Activated CD8-positive, alpha-beta memory T cell treated with anti-CD3 and anti-CD28 coated beads for 48 hours (primary cell): ENCODE results near the gene UNC45B.
"Not testable (repeated sequence)": the region's sequence is repeated elsewhere in the genome, so short reads cannot be mapped to it uniquely, and the experiment has no call there.

ENCODE experiments used
- DNase-seq, 3 experiments: peaks; one replicate each; pipeline ENCODE4 v3.0.0-alpha.2; 2020; ENCODE audit warnings: low read depth in 2 of 3, low spot score in 2 of 3

Gene UNC45B

GRCh38 chr17:35138218-35138617 is 9.4 kb upstream of the UNC45B start:
- no peak for DNase-seq

- peak; percentile 81 to 93 (median 81) for DNase-seq
Observed at GRCh38 chr17:35141681-35142466, 5.7 kb upstream of the UNC45B start, which contains the start of gene NLE1. NLE1 (minus strand) TSS chr17:35142303; CDS start chr17:35142275, 28 bp downstream.

DNA sequence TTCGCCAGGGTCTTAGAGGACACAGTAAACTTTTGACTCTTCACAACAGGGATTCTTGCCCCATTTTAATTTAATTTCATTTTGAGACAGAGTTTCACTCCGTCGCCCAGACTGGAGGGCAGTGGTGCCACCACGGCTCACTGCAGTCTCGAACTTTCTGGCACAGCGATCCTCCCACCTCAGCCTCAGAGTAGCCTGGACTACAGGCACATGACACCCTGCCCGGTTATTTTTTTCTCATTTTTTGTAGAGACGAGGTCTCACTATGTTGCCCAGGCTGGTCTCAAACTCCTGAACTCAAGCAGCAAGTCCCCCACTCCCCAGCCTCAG is 5.2 kb upstream of the UNC45B start:
- no peak for DNase-seq

GRCh38 chr17:35144840-35145239 is 2.8 kb upstream of the UNC45B start:
- no peak for DNase-seq

- DNase-seq, result no peak
Observed at GRCh38 chr17:35146214-35146833, 1.3 kb upstream of the UNC45B start.

GRCh38 chr17:35148144-35148543 is 527 bp downstream of the UNC45B start:
- no peak for DNase-seq

DNA sequence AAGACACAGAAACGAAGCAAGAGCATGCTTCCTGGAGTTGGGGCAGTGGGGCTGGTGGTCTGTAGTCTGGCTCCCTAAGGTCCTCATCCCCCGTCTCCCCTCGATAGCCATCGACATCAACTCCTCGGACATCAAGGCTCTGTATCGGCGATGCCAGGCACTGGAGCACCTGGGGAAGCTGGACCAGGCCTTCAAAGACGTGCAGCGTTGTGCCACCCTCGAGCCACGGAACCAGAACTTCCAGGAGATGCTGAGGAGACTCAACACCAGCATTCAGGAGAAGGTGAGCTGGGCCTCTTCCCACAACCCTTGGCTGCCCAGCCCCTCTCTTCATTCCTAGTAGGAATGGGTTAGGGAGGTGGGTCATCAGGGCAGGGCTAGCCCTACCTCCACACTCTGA is 2.3 kb downstream of the UNC45B start:
- no peak for DNase-seq

GRCh38 chr17:35151080-35151479 is 3.5 kb downstream of the UNC45B start:
- not testable (repeated sequence) for DNase-seq

DNA sequence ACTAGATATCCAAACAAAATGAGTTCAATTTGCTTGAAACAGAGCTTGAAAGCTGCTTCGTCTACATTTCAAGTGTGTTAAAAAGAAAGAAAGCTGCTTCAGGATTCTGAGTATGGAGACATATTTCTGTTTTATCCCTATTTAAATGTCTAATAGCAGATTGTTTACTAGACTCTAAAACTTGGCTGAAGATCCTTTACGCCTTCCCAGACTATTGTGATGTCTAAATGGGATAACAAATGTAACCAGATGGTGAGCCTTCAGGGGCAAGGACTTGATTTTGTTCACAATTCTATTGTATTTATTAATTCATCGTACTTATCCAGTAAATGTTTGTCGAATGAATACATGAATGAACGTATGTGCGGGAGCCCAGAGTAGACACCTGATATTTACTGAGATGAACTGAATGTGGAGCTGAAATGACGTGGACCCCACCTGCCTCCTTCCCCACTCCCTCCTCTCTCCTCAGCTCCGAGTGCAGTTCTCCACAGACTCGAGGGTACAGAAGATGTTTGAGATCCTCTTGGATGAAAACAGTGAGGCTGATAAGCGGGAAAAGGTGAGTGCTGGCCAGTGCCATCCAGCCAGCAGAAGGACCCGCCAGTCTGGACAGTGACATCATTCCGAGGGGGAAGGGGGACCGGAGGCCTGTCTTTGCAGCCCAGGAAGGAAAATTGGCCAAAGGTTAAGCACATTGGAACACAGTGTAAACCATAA is 5.0 kb downstream of the UNC45B start:
- DNase-seq, result no peak

GRCh38 chr17:35154196-35155165 is 6.9 kb downstream of the UNC45B start:
- no peak for DNase-seq

GRCh38 chr17:35155246-35155645 is 7.6 kb downstream of the UNC45B start:
- DNase-seq, result no peak

- no peak for DNase-seq
Observed at GRCh38 chr17:35159940-35160339, 12.3 kb downstream of the UNC45B start.

DNA sequence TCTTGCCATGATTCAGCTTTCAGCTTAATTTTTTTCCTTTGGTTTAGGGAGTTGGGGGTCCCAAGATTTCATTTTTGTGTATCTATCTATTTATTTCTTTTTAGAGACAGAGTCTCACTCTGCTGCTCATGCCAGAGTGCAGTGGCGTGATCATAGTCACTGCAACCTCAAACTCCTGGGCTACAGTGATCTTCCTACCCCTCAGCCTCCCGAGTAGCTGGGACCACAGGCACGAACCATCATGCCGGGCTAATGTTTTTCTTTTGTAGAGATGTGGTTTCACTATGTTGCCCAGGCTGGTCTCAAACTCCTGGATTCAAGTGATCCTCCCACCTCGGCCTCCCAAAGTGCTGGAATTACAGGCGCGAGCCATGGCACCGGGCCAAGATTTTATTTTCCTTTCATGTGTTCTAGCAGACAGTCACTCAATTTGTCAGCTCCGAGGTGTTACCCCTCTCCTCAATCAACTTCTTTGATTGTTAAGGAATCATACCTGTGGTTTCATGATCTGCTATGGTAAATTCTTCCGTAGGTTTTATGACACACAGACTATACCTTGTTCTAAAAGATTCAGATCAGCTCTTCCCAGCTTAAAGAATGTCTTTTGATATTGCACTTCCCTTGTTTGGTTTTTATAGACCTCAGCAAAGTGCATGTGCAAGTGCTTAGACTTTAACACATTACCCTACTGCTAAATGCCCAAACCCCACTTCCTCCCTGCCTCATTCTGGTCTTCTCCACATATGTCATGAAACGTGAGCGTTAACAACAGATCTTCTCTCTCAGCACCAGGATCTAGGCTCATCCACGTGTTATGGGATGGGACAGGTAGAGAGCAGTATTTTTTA is 13.0 kb downstream of the UNC45B start:
- DNase-seq, result no peak

DNA sequence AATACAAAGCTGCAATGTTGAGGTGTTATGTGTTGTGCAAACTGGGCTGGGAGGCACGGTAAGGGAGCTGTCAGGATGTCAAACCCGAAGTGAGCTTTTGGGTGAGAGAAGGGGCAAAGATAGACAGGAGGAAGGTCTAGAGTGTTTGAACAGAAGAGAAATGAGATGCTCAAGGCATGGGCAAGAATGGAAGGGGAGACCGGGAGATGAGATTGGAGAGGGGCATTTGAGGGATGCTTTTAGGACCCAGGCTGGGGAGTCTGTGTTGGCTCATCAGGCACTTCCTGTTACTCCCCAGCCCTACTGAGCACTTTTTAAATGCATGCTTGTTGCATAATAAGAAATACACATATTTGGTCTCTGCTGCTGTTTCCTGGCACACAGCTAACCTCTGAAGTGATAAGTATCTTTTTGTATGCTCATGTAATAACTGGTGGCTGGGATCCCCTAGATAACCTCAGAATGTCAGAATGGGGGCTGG is 13.7 kb downstream of the UNC45B start:
- DNase-seq, result no peak

GRCh38 chr17:35162755-35163154 is 15.1 kb downstream of the UNC45B start:
- no peak for DNase-seq

DNA sequence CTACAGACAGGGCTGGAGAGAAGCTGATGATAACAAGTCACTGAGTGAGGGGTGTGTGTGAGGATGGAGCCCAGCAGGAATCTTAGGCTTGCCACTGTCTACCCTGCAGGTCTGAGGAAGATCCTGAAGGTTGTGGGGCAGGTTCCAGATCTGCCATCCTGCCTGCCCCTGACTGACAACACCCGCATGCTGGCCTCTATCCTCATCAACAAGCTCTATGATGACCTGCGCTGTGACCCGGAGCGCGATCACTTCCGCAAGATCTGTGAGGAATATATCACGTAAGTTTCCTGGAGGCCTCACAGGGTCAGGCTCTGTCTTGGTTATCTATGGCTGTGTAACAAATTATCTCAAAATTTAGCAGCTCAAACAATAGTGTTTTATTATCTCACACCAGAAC is 16.3 kb downstream of the UNC45B start:
- no peak for DNase-seq

DNA sequence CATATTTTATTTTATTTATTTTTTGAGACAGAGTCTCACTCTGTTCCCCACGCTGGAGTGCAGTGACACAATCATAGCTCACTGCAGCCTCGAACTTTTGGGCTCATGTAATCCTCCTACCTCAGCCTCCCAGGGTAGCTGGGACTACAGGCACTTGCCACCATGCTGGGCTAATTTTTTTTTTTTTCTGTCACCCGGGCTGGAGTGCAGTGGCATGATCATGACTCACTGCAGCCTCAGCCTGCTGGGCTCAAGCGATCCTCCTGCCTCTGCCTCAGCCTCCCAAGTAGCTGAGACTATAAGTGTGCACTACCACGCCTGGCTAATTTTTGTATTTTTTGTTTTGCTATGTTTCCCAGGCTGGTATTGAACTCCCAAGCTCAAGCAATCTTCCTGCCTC is 17.1 kb downstream of the UNC45B start:
- DNase-seq, result no peak

DNA sequence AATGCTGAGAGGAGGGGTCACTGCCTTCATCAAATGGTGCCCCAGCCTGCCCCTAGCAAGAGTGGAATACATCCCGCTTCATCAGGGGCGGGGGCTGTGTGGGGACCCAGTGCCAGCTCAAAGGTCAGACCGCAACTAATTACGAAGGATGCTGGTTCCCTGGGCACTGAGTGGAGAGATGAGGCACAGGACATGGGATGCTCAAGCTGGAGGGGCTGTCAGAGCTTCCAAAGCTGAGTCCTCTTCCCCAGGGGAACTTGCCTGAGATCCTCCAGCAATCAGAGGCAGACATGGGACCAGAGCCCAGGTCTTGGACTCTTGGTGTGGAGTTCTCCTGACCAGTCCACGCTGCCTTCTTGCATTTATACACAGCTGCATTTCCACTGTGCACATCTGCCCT is 18.9 kb downstream of the UNC45B start:
- no peak for DNase-seq

GRCh38 chr17:35167046-35167445 is 19.4 kb downstream of the UNC45B start:
- no peak for DNase-seq

- no peak for DNase-seq
Observed at GRCh38 chr17:35167666-35168065, 20.0 kb downstream of the UNC45B start.
